ENCODE measurements around the gene ALKBH1.

DNA sequence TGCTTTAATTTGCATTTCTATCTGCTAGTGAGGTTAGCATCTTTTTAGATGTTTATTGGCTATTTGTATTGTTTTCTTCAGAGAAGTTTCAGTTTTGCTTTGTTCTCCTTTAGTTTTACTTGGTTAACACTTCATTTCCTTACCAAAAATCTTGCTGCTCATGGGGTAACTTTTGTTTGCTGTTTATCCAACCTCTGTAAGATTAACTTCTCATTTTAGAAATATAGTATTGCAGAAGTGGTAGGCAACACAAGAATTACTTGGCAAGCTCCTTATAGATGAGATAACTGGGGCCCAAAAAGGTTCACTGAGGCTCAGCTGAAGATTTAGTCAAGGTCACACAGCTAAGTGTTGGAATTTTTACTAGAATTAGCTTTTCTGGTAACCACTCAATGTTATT, 40.5 kb downstream of the ALKBH1 start:
- TF ChIP-seq GATA3 (IDR thresholded peaks at IDR 0.05; ENCODE audit: low read depth, low read length) (no peak), GATA2 (IDR thresholded peaks at IDR 0.05; ENCODE audit: low read depth, low read length) (no peak)
